B cell (primary cell): ENCODE measurements around the gene TRABD2B. TPM values are rescaled to one million over a fixed set of nuclear protein-coding genes. Genes with fewer than 3 reads are reported as not detected.

ENCODE experiments used
- ATAC-seq: fragments of 200-7000 bp; cut with Tn5 transposase; one replicate; pipeline ENCODE4 v1.10.0; 2021; ENCODE audit warnings: low read depth, mild to moderate bottlenecking, moderate number of reproducible peaks, moderate library complexity
- CTCF ChIA-PET: fragments of 350-600 bp; sonication (Branson Sonifier 250); formaldehyde crosslinking; loops from one replicate; lab custom pipeline; 2021; ENCODE audit warnings: antibody characterized with exemption, inconsistent platforms; lab: Charles Lee
- POLR2A ChIA-PET: fragments of 350-600 bp; sonication (Branson Sonifier 250); formaldehyde crosslinking; loops from one replicate; lab custom pipeline; 2021; ENCODE audit warnings: antibody characterized with exemption; lab: Charles Lee
- DNase-seq: peaks from one replicate; pipeline ENCODE4 v3.0.0; 2013
- H2AFZ ChIP-seq: 2 replicates; pipeline ENCODE4 v1.6.1; 2012; ENCODE audit warnings: mild to moderate bottlenecking, low read depth, low read length; ENCODE audit not compliant: insufficient read depth, poor library complexity, severe bottlenecking
- H3K27ac ChIP-seq, 2 donors: 1 replicate in 1 of 2; 2 replicates in 1 of 2; pipeline ENCODE4 v1.5.1; 2012 to 2013; ENCODE audit warnings: low read length in 2 of 2, mild to moderate bottlenecking in 2 of 2, moderate library complexity in 1 of 2
- H3K27me3 ChIP-seq, 4 experiments: fragments of 200-600 bp in 1 of 4; sonication (generic) in 1 of 4; replicated peaks in 1 of 4; 1 replicate in 2 of 4; 2 replicates in 2 of 4; pipeline versions ENCODE4 v1.6.1 to v1.7.0; 2013 to 2016; ENCODE audit warnings: low read length in 3 of 4, mild to moderate bottlenecking in 2 of 4, mixed read lengths in 1 of 4, moderate library complexity in 1 of 4; ENCODE audit not compliant: insufficient read depth in 4 of 4, control insufficient read depth in 3 of 4; ENCODE audit errors: control extremely low read depth in 1 of 4
- H3K36me3 ChIP-seq, 2 experiments: replicated peaks in 1 of 2; 1 replicate in 1 of 2; 2 replicates in 1 of 2; pipeline versions ENCODE4 v1.6.1 to v1.7.1; 2013; ENCODE audit warnings: low read length in 1 of 2; ENCODE audit not compliant: insufficient read depth in 2 of 2, control insufficient read depth in 1 of 2; ENCODE audit errors: control extremely low read depth in 1 of 2, extremely low read depth in 1 of 2
- H3K4me1 ChIP-seq, 2 donors: fragments of 200-600 bp in 1 of 2; sonication (generic) in 1 of 2; 1 replicate in 1 of 2; 2 replicates in 1 of 2; pipeline versions ENCODE4 v1.5.1 to v1.6.1; 2013 to 2017; ENCODE audit warnings: low read length in 2 of 2; ENCODE audit not compliant: control insufficient read depth in 2 of 2, insufficient read depth in 2 of 2
- H3K4me2 ChIP-seq: replicated peaks from 2 replicates; pipeline ENCODE3; 2012; ENCODE audit warnings: mild to moderate bottlenecking, low read depth, low read length; ENCODE audit not compliant: poor library complexity, severe bottlenecking
- H3K4me3 ChIP-seq, 5 experiments: fragments of 200-600 bp in 1 of 5; sonication (generic) in 1 of 5; 1 replicate in 3 of 5; 2 replicates in 2 of 5; pipeline versions ENCODE4 v1.5.1 to v1.7.0; 2011 to 2016; ENCODE audit warnings: low read length in 4 of 5, mild to moderate bottlenecking in 4 of 5, low read depth in 2 of 5, control low read depth in 1 of 5, moderate library complexity in 1 of 5; ENCODE audit not compliant: insufficient read depth in 1 of 5; ENCODE audit errors: control extremely low read depth in 1 of 5, extremely low read depth in 1 of 5
- H3K79me2 ChIP-seq: fragments of 200-600 bp; sonication (generic); one replicate; pipeline ENCODE4 v1.6.0; 2016; ENCODE audit warnings: low read length; ENCODE audit not compliant: control insufficient read depth, insufficient read depth
- H3K9ac ChIP-seq: fragments of 200-600 bp; sonication (generic); 2 replicates; pipeline ENCODE4 v1.6.1; 2017; ENCODE audit warnings: mild to moderate bottlenecking, low read length, moderate library complexity
- H3K9me3 ChIP-seq, 3 donors: one replicate each; pipeline versions ENCODE4 v1.6.1 to v1.7.1; 2013; ENCODE audit warnings: low read length in 2 of 3; ENCODE audit not compliant: control insufficient read depth in 2 of 3, insufficient read depth in 1 of 3; ENCODE audit errors: control extremely low read depth in 1 of 3
- H4K20me1 ChIP-seq: 2 replicates; pipeline ENCODE4 v1.6.0; 2012; ENCODE audit warnings: mild to moderate bottlenecking, low read length; ENCODE audit not compliant: insufficient read depth, control insufficient read depth, poor library complexity, severe bottlenecking
- H3K27ac Mint-ChIP-seq: one replicate; pipeline ENCODE4 v1.8.0; 2021; ENCODE audit warnings: mixed read lengths
- H3K27me3 Mint-ChIP-seq: one replicate; pipeline ENCODE4 v1.8.0; 2021; ENCODE audit warnings: mixed read lengths
- H3K4me1 Mint-ChIP-seq: one replicate; pipeline ENCODE4 v1.8.0; 2021; ENCODE audit warnings: mixed read lengths
- H3K4me3 Mint-ChIP-seq: one replicate; pipeline ENCODE4 v1.8.0; 2021; ENCODE audit warnings: mixed read lengths
- H3K9me3 Mint-ChIP-seq: one replicate; pipeline ENCODE4 v1.8.0; 2022; ENCODE audit warnings: mixed read lengths; ENCODE audit not compliant: insufficient read depth
- CTCF ChIP-seq: fragments of 200-600 bp; IDR thresholded peaks from one replicate; pipeline ENCODE4 v1.8.0; 2022; ENCODE audit warnings: antibody characterized with exemption, mild to moderate bottlenecking
- EZH2 ChIP-seq: IDR thresholded peaks from 2 replicates; pipeline ENCODE4 v1.6.1; 2012; ENCODE audit warnings: borderline replicate concordance, low read depth, mild to moderate bottlenecking, moderate library complexity, low read length; ENCODE audit not compliant: insufficient read depth, poor library complexity, severe bottlenecking
- WGBS: methylation state at CpG from one replicate; pipeline ENCODE4 v1.1.5; 2013; ENCODE audit warnings: missing lambda C conversion rate; ENCODE audit not compliant: insufficient coverage; 5-methylcytosine and 5-hydroxymethylcytosine counted together
- intact Hi-C: fragments of 100-400 bp; cut with micrococcal nuclease; formaldehyde crosslinking; loops from one replicate; pipeline ENCODE4 v1.10.0; 2022
- polyA plus RNA-seq: library from polyadenylated mRNA; depleted of rRNA; stranded (reverse); fragments of >200 nt; gene quantifications from 2 replicates; pipeline ENCODE4 v1.2.3, GENCODE V29; 2012
- total RNA-seq, 2 donors: library from RNA; stranded (reverse); fragments of 120-200 nt in 1 of 2; gene quantifications; 1 replicate in 1 of 2; 2 replicates in 1 of 2; pipeline versions ENCODE4 v1.2.3 to v1.2.4, GENCODE V29; 2013 to 2022

TRABD2B gene
- total and polyA plus RNA-seq, 2 donors (not counting 1 experiment from before 2014, with no cell fraction given) = not detected

- Histone ChIP-seq H4K20me1 (no peaks in the 10 kb centered on the region), H3K4me2 (no peak overlapping the region), H3K9me3 (no peaks in the 10 kb centered on the region), H3K27me3 (peaks cover 0 to 10% (median 4%) of the 10 kb centered on the region in 4 experiments), H3K4me3 (no peak overlapping the region), H3K27ac (no peak overlapping the region), H3K4me1 (no peaks in the 10 kb centered on the region), H2AFZ (no peak overlapping the region), H3K9ac (no peak overlapping the region), H3K79me2 (no peaks in the 10 kb centered on the region), H3K36me3 (no peaks in the 10 kb centered on the region)
- Mint-ChIP-seq H3K9me3 (no peaks in the 10 kb centered on the region), H3K27ac (no peak overlapping the region), H3K4me1 (no peaks in the 10 kb centered on the region), H3K4me3 (no peak overlapping the region), H3K27me3 (peaks cover 39% of the 10 kb centered on the region)
- POLR2A ChIA-PET = no interaction called here
- no peak for ATAC-seq
- CTCF ChIA-PET = no interaction called here
- WGBS = 65% methylated on average over 2 of the region's 3 CpGs
- intact Hi-C loops = no loop called here
- DNase-seq = no peak
- TF ChIP-seq EZH2 = no peak
Observed at GRCh38 chr1:47919113-47919833, 77.9 kb downstream of the TRABD2B start.

- CTCF ChIA-PET = no interaction called here
- Mint-ChIP-seq H3K27ac (no peak overlapping the region), H3K27me3 (peaks cover 30% of the 10 kb centered on the region), H3K4me1 (no peaks in the 10 kb centered on the region), H3K4me3 (no peak overlapping the region), H3K9me3 (no peaks in the 10 kb centered on the region)
- Histone ChIP-seq H3K4me3 (no peak overlapping the region), H3K36me3 (no peaks in the 10 kb centered on the region), H2AFZ (no peak overlapping the region), H3K9ac (no peak overlapping the region), H3K27ac (no peak overlapping the region), H3K9me3 (no peaks in the 10 kb centered on the region), H3K4me1 (no peaks in the 10 kb centered on the region), H3K27me3 (peaks cover 0 to 4% (median 2%) of the 10 kb centered on the region in 4 experiments), H4K20me1 (no peaks in the 10 kb centered on the region), H3K79me2 (no peaks in the 10 kb centered on the region), H3K4me2 (no peak overlapping the region)
- ATAC-seq (no peak), DNase-seq (no peak)
- no peak for TF ChIP-seq CTCF
- no peak for TF ChIP-seq EZH2
- POLR2A ChIA-PET = no interaction called here
- 30% methylated on average over 8 of the region's 8 CpGs for WGBS
- intact Hi-C loops = no loop called here
Observed at GRCh38 chr1:47918257-47918867, 78.8 kb downstream of the TRABD2B start.
